Activated naive CD4-positive, alpha-beta T cell treated with anti-CD3 and anti-CD28 coated beads for 36 hours (primary cell): Measurements from ENCODE around the gene CCDC70. TPM values are rescaled to one million over a fixed set of nuclear protein-coding genes. Genes with fewer than 3 reads are reported as not detected.
"Not testable (repeated sequence)": the region's sequence is repeated elsewhere in the genome, so short reads cannot be mapped to it uniquely, and the experiment has no call there.

ENCODE experiments used
- CTCF ChIA-PET: fragments of 350-600 bp; sonication (Branson Sonifier 250); formaldehyde crosslinking; loops from one replicate; lab custom pipeline; 2021; ENCODE audit warnings: antibody characterized with exemption; lab: Charles Lee
- DNase-seq: peaks from one replicate; pipeline ENCODE4 v3.0.0-alpha.2; 2020
- H3K27ac Mint-ChIP-seq: one replicate; pipeline ENCODE4 v1.8.0; 2021; ENCODE audit warnings: mild to moderate bottlenecking, mixed read lengths
- H3K27me3 Mint-ChIP-seq: one replicate; pipeline ENCODE4 v1.8.0; 2021; ENCODE audit warnings: low read depth, mixed read lengths
- H3K36me3 Mint-ChIP-seq: one replicate; pipeline ENCODE4 v1.8.0; 2021; ENCODE audit warnings: low read depth, mixed read lengths
- H3K4me1 Mint-ChIP-seq: one replicate; pipeline ENCODE4 v1.8.0; 2021; ENCODE audit warnings: low read depth, mixed read lengths
- H3K4me3 Mint-ChIP-seq: one replicate; pipeline ENCODE4 v1.8.0; 2021; ENCODE audit warnings: mild to moderate bottlenecking, moderate library complexity, mixed read lengths
- H3K9me3 Mint-ChIP-seq: one replicate; pipeline ENCODE4 v1.8.0; 2021; ENCODE audit warnings: mixed read lengths
- intact Hi-C: fragments of 100-400 bp; cut with micrococcal nuclease; formaldehyde crosslinking; loops from one replicate; pipeline ENCODE4 v1.15.1; 2023
- total RNA-seq, 2 experiments: library from RNA; stranded (reverse); gene quantifications; one replicate each; pipeline ENCODE4 v1.2.3, GENCODE V29; 2021

Gene CCDC70
- total RNA-seq, 2 experiments from 2014 or later = not detected

GRCh38 chr13:51821606-51822005, 40.2 kb upstream of the CCDC70 start:
- peak; percentile 27 for DNase-seq
- Mint-ChIP-seq H3K27ac (peak overlapping the region; percentile 98), H3K9me3 (no peaks in the 10 kb centered on the region), H3K4me3 (peak overlapping the region; percentile 77), H3K27me3 (no peaks in the 10 kb centered on the region), H3K4me1 (peaks cover 84% of the 10 kb centered on the region), H3K36me3 (no peaks in the 10 kb centered on the region)
- CTCF ChIA-PET = interaction anchor here (0.7 to 7.0 kb wide), 5 partner anchors 8 to 1418 kb away, joined by 3 to 66 read pairs (median 3); no protein-coding TSS in a partner anchor
- intact Hi-C loops = loop anchor here (2.0 to 10.0 kb wide), 2 partner anchors 191 to 927 kb away; partner anchors contain the start of gene ALG11

GRCh38 chr13:51822106-51822815, 39.5 kb upstream of the CCDC70 start:
- H3K27ac Mint-ChIP-seq = peak overlapping the region; percentile 98
- CTCF ChIA-PET = interaction anchor here (0.6 to 7.0 kb wide), 8 partner anchors 7 to 236 kb away, joined by 3 to 66 read pairs (median 3); no protein-coding TSS in a partner anchor
- peak overlapping the region; percentile 77 for H3K4me3 Mint-ChIP-seq
- DNase-seq = peak; percentile 70
- no peaks in the 10 kb centered on the region for H3K27me3 Mint-ChIP-seq
- intact Hi-C loops = loop anchor here (2.0 to 10.0 kb wide), 2 partner anchors 191 to 927 kb away; partner anchors contain the start of gene ALG11
- H3K9me3 Mint-ChIP-seq = no peaks in the 10 kb centered on the region
- H3K36me3 Mint-ChIP-seq = no peaks in the 10 kb centered on the region
- peaks cover 84% of the 10 kb centered on the region for H3K4me1 Mint-ChIP-seq

- no peak for DNase-seq
- intact Hi-C loops = loop anchor here (2.0 to 10.0 kb wide), 2 partner anchors 189 to 929 kb away; partner anchors contain the start of gene ALG11
- H3K4me1 Mint-ChIP-seq = peaks cover 84% of the 10 kb centered on the region
- H3K27me3 Mint-ChIP-seq = no peaks in the 10 kb centered on the region
- peak overlapping the region; percentile 77 for H3K4me3 Mint-ChIP-seq
- H3K36me3 Mint-ChIP-seq = no peaks in the 10 kb centered on the region
- H3K9me3 Mint-ChIP-seq = no peaks in the 10 kb centered on the region
- CTCF ChIA-PET = interaction anchor here (1.1 to 7.0 kb wide), 4 partner anchors 9 to 26 kb away, joined by 3 to 66 read pairs (median 3); no protein-coding TSS in a partner anchor
- H3K27ac Mint-ChIP-seq = peak overlapping the region; percentile 98
Observed at GRCh38 chr13:51823359-51823758, 38.4 kb upstream of the CCDC70 start.

- intact Hi-C loops = loop anchor here (2.0 to 10.0 kb wide), 5 partner anchors 189 to 929 kb away; partner anchors contain the start of genes ALG11, CKAP2 and SUGT1
- Mint-ChIP-seq H3K4me1 (peaks cover 84% of the 10 kb centered on the region), H3K36me3 (no peaks in the 10 kb centered on the region), H3K27me3 (no peaks in the 10 kb centered on the region), H3K9me3 (no peaks in the 10 kb centered on the region), H3K4me3 (peak overlapping the region; percentile 77), H3K27ac (peak overlapping the region; percentile 98)
- no peak for DNase-seq
- CTCF ChIA-PET = interaction anchor here (7.0 kb wide), 1 partner anchor 8 kb away, joined by 66 read pairs; no protein-coding TSS in a partner anchor
Observed at GRCh38 chr13:51823863-51824262, 37.9 kb upstream of the CCDC70 start.

GRCh38 chr13:51824712-51825111, 37.1 kb upstream of the CCDC70 start:
- not testable (repeated sequence) for DNase-seq, H3K27me3 Mint-ChIP-seq, H3K9me3 Mint-ChIP-seq, H3K36me3 Mint-ChIP-seq
- Mint-ChIP-seq H3K4me1 (peaks cover 84% of the 10 kb centered on the region), H3K27ac (peak overlapping the region; percentile 98), H3K4me3 (peak overlapping the region; percentile 77)
- CTCF ChIA-PET = interaction anchor here (1.1 to 6.4 kb wide), 3 partner anchors 10 to 429 kb away, joined by 3 to 136 read pairs (median 12); no protein-coding TSS in a partner anchor
- intact Hi-C loops = loop anchor here (1.0 to 10.0 kb wide), 10 partner anchors 9 to 930 kb away; partner anchors contain the start of genes CKAP2, INTS6, SUGT1 and WDFY2

GRCh38 chr13:51825165-51825592, 36.6 kb upstream of the CCDC70 start:
- H3K4me3 Mint-ChIP-seq = peak overlapping the region; percentile 77
- H3K27ac Mint-ChIP-seq = peak overlapping the region; percentile 98
- H3K27me3 Mint-ChIP-seq = no peaks in the 10 kb centered on the region
- CTCF ChIA-PET = interaction anchor here (0.6 to 6.4 kb wide), 10 partner anchors 7 to 519 kb away, joined by 3 to 136 read pairs (median 10); no protein-coding TSS in a partner anchor
- DNase-seq = no peak
- no peaks in the 10 kb centered on the region for H3K9me3 Mint-ChIP-seq
- intact Hi-C loops = loop anchor here (1.0 to 10.0 kb wide), 10 partner anchors 10 to 930 kb away; partner anchors contain the start of genes CKAP2, INTS6, SUGT1 and WDFY2
- no peaks in the 10 kb centered on the region for H3K36me3 Mint-ChIP-seq
- peaks cover 84% of the 10 kb centered on the region for H3K4me1 Mint-ChIP-seq

GRCh38 chr13:51825681-51826254, 36.0 kb upstream of the CCDC70 start:
- intact Hi-C loops = loop anchor here (1.0 to 10.0 kb wide), 10 partner anchors 10 to 931 kb away; partner anchors contain the start of genes CKAP2, INTS6, SUGT1 and WDFY2
- Mint-ChIP-seq H3K4me3 (peak overlapping the region; percentile 77), H3K27me3 (no peaks in the 10 kb centered on the region), H3K9me3 (no peaks in the 10 kb centered on the region), H3K36me3 (no peaks in the 10 kb centered on the region), H3K4me1 (peaks cover 79% of the 10 kb centered on the region), H3K27ac (peak overlapping the region; percentile 98)
- peak; percentile 57 for DNase-seq
- CTCF ChIA-PET = interaction anchor here (0.6 to 6.4 kb wide), 11 partner anchors 8 to 520 kb away, joined by 3 to 136 read pairs (median 11); partner anchors contain the start of gene TMEM272

GRCh38 chr13:51826606-51827005, 35.2 kb upstream of the CCDC70 start:
- Mint-ChIP-seq H3K9me3 (no peaks in the 10 kb centered on the region), H3K4me1 (peaks cover 71% of the 10 kb centered on the region), H3K27me3 (no peaks in the 10 kb centered on the region), H3K27ac (peak overlapping the region; percentile 98), H3K4me3 (peak overlapping the region; percentile 77), H3K36me3 (no peaks in the 10 kb centered on the region)
- DNase-seq = no peak
- CTCF ChIA-PET = interaction anchor here (1.8 to 6.4 kb wide), 7 partner anchors 8 to 29 kb away, joined by 9 to 136 read pairs (median 12); partner anchors contain the start of gene TMEM272
- intact Hi-C loops = loop anchor here (1.0 to 10.0 kb wide), 2 partner anchors 7 to 932 kb away; no protein-coding TSS in a partner anchor

GRCh38 chr13:51827254-51827653, 34.5 kb upstream of the CCDC70 start:
- DNase-seq = no peak
- CTCF ChIA-PET = interaction anchor here (1.0 to 6.4 kb wide), 9 partner anchors 8 to 29 kb away, joined by 3 to 136 read pairs (median 11); partner anchors contain the start of gene TMEM272
- Mint-ChIP-seq H3K36me3 (no peaks in the 10 kb centered on the region), H3K4me3 (peak overlapping the region; percentile 77), H3K9me3 (no peaks in the 10 kb centered on the region), H3K4me1 (peaks cover 73% of the 10 kb centered on the region), H3K27ac (peak overlapping the region; percentile 98), H3K27me3 (no peaks in the 10 kb centered on the region)
- intact Hi-C loops = loop anchor here (1.0 to 10.0 kb wide), 2 partner anchors 8 to 932 kb away; no protein-coding TSS in a partner anchor

GRCh38 chr13:51828730-51829567, 32.8 kb upstream of the CCDC70 start:
- Mint-ChIP-seq H3K27me3 (no peaks in the 10 kb centered on the region), H3K27ac (no peak overlapping the region), H3K9me3 (no peaks in the 10 kb centered on the region), H3K4me1 (peaks cover 61% of the 10 kb centered on the region), H3K4me3 (no peak overlapping the region), H3K36me3 (no peaks in the 10 kb centered on the region)
- intact Hi-C loops = loop anchor here (10.0 kb wide), 1 partner anchor 934 kb away; no protein-coding TSS in a partner anchor
- CTCF ChIA-PET = interaction anchor here (0.5 to 6.4 kb wide), 11 partner anchors 7 to 405 kb away, joined by 3 to 136 read pairs (median 4); partner anchors contain the start of gene TMEM272
- DNase-seq = no peak

- CTCF ChIA-PET = interaction anchor here (0.5 to 6.4 kb wide), 10 partner anchors 8 to 406 kb away, joined by 3 to 136 read pairs (median 5); no protein-coding TSS in a partner anchor
- H3K4me3 Mint-ChIP-seq = no peak overlapping the region
- peaks cover 58% of the 10 kb centered on the region for H3K4me1 Mint-ChIP-seq
- H3K27me3 Mint-ChIP-seq = no peaks in the 10 kb centered on the region
- DNase-seq = no peak
- H3K9me3 Mint-ChIP-seq = no peaks in the 10 kb centered on the region
- intact Hi-C loops = loop anchor here (10.0 kb wide), 1 partner anchor 935 kb away; no protein-coding TSS in a partner anchor
- no peak overlapping the region for H3K27ac Mint-ChIP-seq
- no peaks in the 10 kb centered on the region for H3K36me3 Mint-ChIP-seq
Observed at GRCh38 chr13:51829568-51829899, 32.2 kb upstream of the CCDC70 start.
